ENCODE results near the gene C10orf90.

- TF ChIP-seq POLR2A (IDR thresholded peaks at IDR 0.05) (no peak), CTCF (IDR thresholded peaks at IDR 0.05) (no peak)
Observed at GRCh38 chr10:126670056-126670894, at the start of gene C10orf90.
